ENCODE results near the gene FOXP3. TPM values are rescaled to one million over a fixed set of nuclear protein-coding genes. Genes with fewer than 3 reads are reported as not detected.

The FOXP3 gene
- total RNA-seq, 1 experiment from 2014 or later: 0.26 TPM

DNA sequence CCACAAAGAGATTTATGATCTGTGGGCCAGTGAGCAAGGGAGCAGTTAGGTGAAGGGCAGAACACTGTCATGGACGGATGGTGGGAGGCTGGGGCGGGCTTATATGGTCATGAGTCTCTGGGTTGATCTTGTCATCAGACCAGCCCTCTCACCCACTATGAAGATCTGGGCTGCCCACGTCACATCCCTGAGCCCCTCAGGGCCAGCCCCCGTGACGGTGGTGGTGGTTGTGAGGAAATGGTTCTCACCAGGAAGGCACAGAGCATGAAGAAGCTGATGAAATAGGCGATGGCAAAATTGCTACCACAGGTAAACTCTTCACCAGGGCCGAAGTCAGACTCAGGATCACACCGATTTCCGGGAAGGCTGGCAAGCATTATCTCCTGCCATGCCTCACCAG is 53.4 kb downstream of the FOXP3 start:
- CTCF ChIA-PET: no interaction called here
- H3K4me3 Mint-ChIP-seq (ENCODE audit: low read depth, unreplicated experiment): no peak overlapping the region
- no peak overlapping the region for H3K27ac Mint-ChIP-seq (ENCODE audit: unreplicated experiment)
- intact Hi-C loops (cut with micrococcal nuclease; ENCODE audit: unreplicated experiment): no loop called here
- no peaks in the 10 kb centered on the region for H3K9me3 Mint-ChIP-seq (ENCODE audit: low read depth, unreplicated experiment)
- H3K4me1 Mint-ChIP-seq (ENCODE audit: low read depth, unreplicated experiment): no peaks in the 10 kb centered on the region
- H3K36me3 Mint-ChIP-seq (ENCODE audit: insufficient read depth, unreplicated experiment): no peaks in the 10 kb centered on the region
- peaks cover 44% of the 10 kb centered on the region for H3K27me3 Mint-ChIP-seq (ENCODE audit: unreplicated experiment)
- TF ChIP-seq, protein P1, sequence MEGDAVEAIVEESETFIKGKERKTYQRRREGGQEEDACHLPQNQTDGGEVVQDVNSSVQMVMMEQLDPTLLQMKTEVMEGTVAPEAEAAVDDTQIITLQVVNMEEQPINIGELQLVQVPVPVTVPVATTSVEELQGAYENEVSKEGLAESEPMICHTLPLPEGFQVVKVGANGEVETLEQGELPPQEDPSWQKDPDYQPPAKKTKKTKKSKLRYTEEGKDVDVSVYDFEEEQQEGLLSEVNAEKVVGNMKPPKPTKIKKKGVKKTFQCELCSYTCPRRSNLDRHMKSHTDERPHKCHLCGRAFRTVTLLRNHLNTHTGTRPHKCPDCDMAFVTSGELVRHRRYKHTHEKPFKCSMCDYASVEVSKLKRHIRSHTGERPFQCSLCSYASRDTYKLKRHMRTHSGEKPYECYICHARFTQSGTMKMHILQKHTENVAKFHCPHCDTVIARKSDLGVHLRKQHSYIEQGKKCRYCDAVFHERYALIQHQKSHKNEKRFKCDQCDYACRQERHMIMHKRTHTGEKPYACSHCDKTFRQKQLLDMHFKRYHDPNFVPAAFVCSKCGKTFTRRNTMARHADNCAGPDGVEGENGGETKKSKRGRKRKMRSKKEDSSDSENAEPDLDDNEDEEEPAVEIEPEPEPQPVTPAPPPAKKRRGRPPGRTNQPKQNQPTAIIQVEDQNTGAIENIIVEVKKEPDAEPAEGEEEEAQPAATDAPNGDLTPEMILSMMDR (IDR thresholded peaks at IDR 0.05; ENCODE audit: unreplicated experiment): no peak
- no peak for DNase-seq
- BruUV-seq (replicated peaks): no TSS peak

DNA sequence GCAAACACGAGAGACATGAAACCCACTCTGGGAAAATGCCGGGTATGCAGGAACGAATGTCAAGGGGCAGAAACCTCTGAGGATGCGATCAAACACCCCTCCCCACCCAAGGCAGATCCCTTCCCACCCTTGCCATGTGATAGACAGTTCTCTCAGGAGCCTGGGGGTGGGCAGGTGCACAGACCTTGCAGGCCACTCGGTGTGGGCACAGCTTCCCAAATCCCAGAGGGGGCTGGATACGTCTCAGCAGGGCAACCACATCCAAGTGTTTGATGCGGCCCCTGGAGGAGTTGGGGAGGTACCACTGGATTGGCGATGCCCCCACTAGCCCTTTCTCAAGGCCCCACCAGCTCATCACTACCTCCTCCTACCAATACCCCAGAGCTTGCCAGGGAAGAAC is 54.1 kb downstream of the FOXP3 start:
- Mint-ChIP-seq H3K4me1 (ENCODE audit: low read depth, unreplicated experiment) (no peaks in the 10 kb centered on the region), H3K36me3 (ENCODE audit: insufficient read depth, unreplicated experiment) (no peaks in the 10 kb centered on the region), H3K27me3 (ENCODE audit: unreplicated experiment) (peaks cover 38% of the 10 kb centered on the region), H3K27ac (ENCODE audit: unreplicated experiment) (no peak overlapping the region), H3K4me3 (ENCODE audit: low read depth, unreplicated experiment) (no peak overlapping the region), H3K9me3 (ENCODE audit: low read depth, unreplicated experiment) (no peaks in the 10 kb centered on the region)
- intact Hi-C loops (cut with micrococcal nuclease; ENCODE audit: unreplicated experiment): no loop called here
- DNase-seq: no peak
- BruUV-seq (replicated peaks): no TSS peak
- TF ChIP-seq, protein P1 (IDR thresholded peaks at IDR 0.05; ENCODE audit: unreplicated experiment): no peak
- CTCF ChIA-PET: no interaction called here

DNA sequence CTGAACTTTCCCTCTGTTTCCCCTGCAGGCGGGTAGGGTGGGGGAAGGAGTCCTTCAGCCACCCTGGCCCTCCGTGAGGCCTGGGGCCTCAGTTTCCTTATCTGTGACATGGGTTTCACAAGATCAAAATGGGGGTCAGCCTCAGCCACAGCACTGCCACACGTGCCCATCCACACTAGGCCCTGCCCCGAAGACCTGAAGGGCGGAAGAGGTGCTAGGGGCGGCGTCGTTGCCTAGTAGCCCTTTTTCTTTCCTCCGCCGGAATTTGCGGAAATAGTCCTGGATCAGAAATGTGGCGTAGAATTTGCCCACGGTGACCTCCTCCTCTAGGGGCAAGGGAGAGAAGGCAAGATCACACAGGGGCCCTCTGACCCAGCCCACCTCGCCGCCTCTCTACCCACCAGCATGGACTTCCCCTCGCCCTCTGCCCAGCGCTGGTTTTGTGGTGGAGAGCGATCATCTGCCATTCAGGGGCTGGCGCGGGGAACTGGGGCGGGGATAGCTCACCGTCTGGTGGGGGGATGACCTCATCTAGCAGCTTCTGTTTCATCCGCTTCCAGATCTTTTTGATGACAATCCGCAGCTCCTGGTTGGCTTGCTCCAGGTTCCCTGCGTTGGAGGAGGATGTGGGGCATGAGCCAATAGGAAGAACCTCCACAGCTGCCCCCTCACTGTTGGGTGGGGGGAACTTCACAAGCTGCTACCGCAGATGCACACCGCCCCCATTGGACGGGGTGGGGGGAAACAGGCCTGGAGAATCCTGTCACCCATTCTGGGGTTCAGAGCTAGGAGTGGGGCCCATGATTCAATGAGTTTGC is 54.9 kb downstream of the FOXP3 start:
- peaks cover 31% of the 10 kb centered on the region for H3K27me3 Mint-ChIP-seq (ENCODE audit: unreplicated experiment)
- no peaks in the 10 kb centered on the region for H3K4me1 Mint-ChIP-seq (ENCODE audit: low read depth, unreplicated experiment)
- CTCF ChIA-PET: no interaction called here
- no peak overlapping the region for H3K27ac Mint-ChIP-seq (ENCODE audit: unreplicated experiment)
- no peak overlapping the region for H3K4me3 Mint-ChIP-seq (ENCODE audit: low read depth, unreplicated experiment)
- DNase-seq: no peak
- BruUV-seq (replicated peaks): no TSS peak
- TF ChIP-seq, protein P1 (IDR thresholded peaks at IDR 0.05; ENCODE audit: unreplicated experiment): no peak
- intact Hi-C loops (cut with micrococcal nuclease; ENCODE audit: unreplicated experiment): no loop called here
- H3K36me3 Mint-ChIP-seq (ENCODE audit: insufficient read depth, unreplicated experiment): no peaks in the 10 kb centered on the region
- H3K9me3 Mint-ChIP-seq (ENCODE audit: low read depth, unreplicated experiment): no peaks in the 10 kb centered on the region

DNA sequence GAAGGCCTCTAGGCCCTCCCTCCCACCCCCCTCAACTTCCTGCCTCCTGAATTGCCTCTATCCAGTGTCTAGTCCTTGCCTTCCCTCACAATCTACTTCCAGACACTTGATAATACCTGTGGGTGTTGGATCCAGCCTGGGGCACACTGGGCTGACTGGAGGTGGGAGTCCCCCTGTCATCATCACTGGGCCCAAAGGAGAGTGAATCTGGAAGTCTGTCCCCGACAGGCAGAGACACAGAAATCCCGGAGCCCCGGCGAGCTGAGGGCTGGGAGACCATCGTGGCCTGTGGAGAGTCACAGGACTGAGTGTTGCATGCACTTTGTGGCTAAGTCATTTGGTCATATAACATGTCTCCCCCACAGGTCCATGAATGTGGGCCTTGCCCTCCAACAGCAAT is 56.1 kb downstream of the FOXP3 start:
- Mint-ChIP-seq H3K36me3 (ENCODE audit: insufficient read depth, unreplicated experiment) (peaks cover 4% of the 10 kb centered on the region), H3K9me3 (ENCODE audit: low read depth, unreplicated experiment) (no peaks in the 10 kb centered on the region), H3K27ac (ENCODE audit: unreplicated experiment) (no peak overlapping the region), H3K27me3 (ENCODE audit: unreplicated experiment) (peaks cover 32% of the 10 kb centered on the region), H3K4me3 (ENCODE audit: low read depth, unreplicated experiment) (no peak overlapping the region), H3K4me1 (ENCODE audit: low read depth, unreplicated experiment) (no peaks in the 10 kb centered on the region)
- intact Hi-C loops (cut with micrococcal nuclease; ENCODE audit: unreplicated experiment): no loop called here
- DNase-seq: no peak
- TF ChIP-seq, protein P1 (IDR thresholded peaks at IDR 0.05; ENCODE audit: unreplicated experiment): no peak
- BruUV-seq (replicated peaks): no TSS peak
- CTCF ChIA-PET: no interaction called here

Measured in Calu3 (cell line).